Renal pelvis (tissue), 4 donors: ENCODE results near the gene PDCL3. TPM values are rescaled to one million over a fixed set of nuclear protein-coding genes. Genes with fewer than 3 reads are reported as not detected.

Experiments used
- DNase-seq: peaks from one replicate; pipeline ENCODE4 v3.0.0-alpha.2; 2013
- polyA plus RNA-seq, 3 donors: library from polyadenylated mRNA; unstranded; fragments of 120-200 nt; gene quantifications; one replicate each; pipeline ENCODE4 v1.2.1, GENCODE V29; 2013; ENCODE audit not compliant: insufficient read length in 3 of 3

The PDCL3 gene
- polyA plus RNA-seq, 3 donors = 30.1 to 38.7 (median 37.4) TPM

- DNase-seq = no peak
Measured at GRCh38 chr2:100548771-100549170, 14.0 kb upstream of the PDCL3 start.

GRCh38 chr2:100551303-100551702, 11.5 kb upstream of the PDCL3 start:
- DNase-seq = no peak

- DNase-seq = no peak
Measured at GRCh38 chr2:100554798-100555407, 7.9 kb upstream of the PDCL3 start.

GRCh38 chr2:100556746-100557145, 6.0 kb upstream of the PDCL3 start:
- no peak for DNase-seq

GRCh38 chr2:100560216-100560830, 2.5 kb upstream of the PDCL3 start:
- no peak for DNase-seq

- DNase-seq = no peak
Measured at GRCh38 chr2:100561191-100561590, 1.6 kb upstream of the PDCL3 start.

GRCh38 chr2:100563407-100564247, 834 bp downstream of the PDCL3 start:
- no peak for DNase-seq

GRCh38 chr2:100568989-100569388, 6.2 kb downstream of the PDCL3 start:
- DNase-seq = no peak

GRCh38 chr2:100571668-100572067, 8.9 kb downstream of the PDCL3 start:
- DNase-seq = no peak

- no peak for DNase-seq
Measured at GRCh38 chr2:100577777-100578176, 15.0 kb downstream of the PDCL3 start.

- DNase-seq = no peak
Measured at GRCh38 chr2:100580367-100581276, 17.8 kb downstream of the PDCL3 start.

- no peak for DNase-seq
Measured at GRCh38 chr2:100581277-100581612, 18.5 kb downstream of the PDCL3 start.

GRCh38 chr2:100584816-100585215, 22.0 kb downstream of the PDCL3 start:
- no peak for DNase-seq

GRCh38 chr2:100588071-100588786, 25.4 kb downstream of the PDCL3 start:
- no peak for DNase-seq

GRCh38 chr2:100589527-100589926, 26.7 kb downstream of the PDCL3 start:
- DNase-seq = no peak

- DNase-seq = no peak
Measured at GRCh38 chr2:100592226-100592625, 29.4 kb downstream of the PDCL3 start.

- DNase-seq = no peak
Measured at GRCh38 chr2:100596465-100596864, 33.7 kb downstream of the PDCL3 start.

GRCh38 chr2:100599566-100599965, 36.8 kb downstream of the PDCL3 start:
- no peak for DNase-seq

- no peak for DNase-seq
Measured at GRCh38 chr2:100601661-100602060, 38.9 kb downstream of the PDCL3 start.

- DNase-seq = no peak
Measured at GRCh38 chr2:100603414-100603813, 40.6 kb downstream of the PDCL3 start.

- DNase-seq = no peak
Measured at GRCh38 chr2:100603948-100604633, 41.3 kb downstream of the PDCL3 start.
